ENCODE measurements around the gene ATP6V1D.
"Not testable (repeated sequence)": the region's sequence is repeated elsewhere in the genome, so short reads cannot be mapped to it uniquely, and the experiment has no call there.

The ATP6V1D gene

DNA sequence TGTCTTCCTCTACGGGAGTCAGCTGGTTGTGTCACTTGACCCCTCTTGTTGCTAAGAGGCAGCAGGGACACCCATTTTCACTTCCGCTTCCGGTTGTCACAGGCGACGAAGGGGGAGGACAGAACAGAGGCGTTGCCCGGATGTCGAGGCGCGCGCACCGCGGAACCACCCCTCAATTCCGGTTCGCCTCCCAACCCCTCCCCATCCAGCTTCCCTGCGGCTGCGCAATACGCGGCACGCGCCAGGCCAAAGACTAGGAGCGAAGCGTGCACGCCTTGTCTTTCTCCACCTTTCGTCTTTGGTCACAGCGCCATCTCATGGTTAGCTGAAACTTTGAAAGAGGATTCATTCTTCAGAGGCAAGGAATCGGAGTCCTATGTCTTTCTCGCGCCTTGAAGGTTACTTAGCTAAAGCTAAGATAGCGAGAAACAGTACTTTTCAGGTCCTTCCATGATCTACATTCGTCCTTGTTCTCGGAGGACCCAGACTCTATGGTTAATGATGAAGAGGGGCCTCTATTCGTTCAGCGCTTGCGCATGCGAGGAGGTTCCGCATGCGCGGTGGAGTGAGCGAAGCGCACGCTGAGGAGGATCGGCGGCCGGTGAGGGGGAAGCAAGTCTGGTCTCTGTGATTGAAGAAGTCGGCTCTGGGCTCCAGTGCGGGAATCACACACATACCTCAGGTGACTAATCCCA lies at the start of gene ATP6V1D, which contains the start of gene EIF2S1:
TSS of gene ATP6V1D (minus strand) at position 30 of the 695 bp plus-strand sequence. CDS start 106 bp downstream, outside the sequence.
TSS of gene EIF2S1 (plus strand) at position 554 of the 695 bp plus-strand sequence. CDS start 4,440 bp downstream, outside the sequence.
- DNase-seq: peak; percentile 92 to 100 (median 98)

- DNase-seq: not testable (repeated sequence)
Measured at GRCh38 chr14:67408122-67408801, 48.7 kb upstream of the ATP6V1D start.

DNA sequence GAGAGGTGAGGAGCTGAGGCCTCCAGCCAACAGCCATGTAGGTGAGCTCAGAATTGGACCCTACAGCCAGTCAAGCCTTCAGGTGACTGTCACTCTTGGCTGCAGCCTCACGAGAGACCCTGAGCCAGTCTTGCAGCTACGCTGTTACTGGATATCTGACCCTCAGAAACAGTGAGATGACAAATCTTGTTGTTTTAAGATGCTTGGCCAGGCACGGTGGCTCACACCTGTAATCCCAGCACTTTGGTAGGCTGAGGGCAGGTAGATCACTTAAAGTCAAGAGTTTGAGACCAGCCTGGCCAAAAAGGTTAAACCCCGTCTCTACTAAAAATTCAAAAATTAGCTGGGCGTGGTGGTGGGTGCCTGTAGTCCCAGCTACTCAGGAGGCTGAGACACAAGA lies 46.2 kb upstream of the ATP6V1D start:
- DNase-seq: no peak

GRCh38 chr14:67400434-67400833 lies 40.8 kb upstream of the ATP6V1D start:
- DNase-seq: no peak

- DNase-seq: no peak
Measured at GRCh38 chr14:67397536-67397935, 37.9 kb upstream of the ATP6V1D start.

DNA sequence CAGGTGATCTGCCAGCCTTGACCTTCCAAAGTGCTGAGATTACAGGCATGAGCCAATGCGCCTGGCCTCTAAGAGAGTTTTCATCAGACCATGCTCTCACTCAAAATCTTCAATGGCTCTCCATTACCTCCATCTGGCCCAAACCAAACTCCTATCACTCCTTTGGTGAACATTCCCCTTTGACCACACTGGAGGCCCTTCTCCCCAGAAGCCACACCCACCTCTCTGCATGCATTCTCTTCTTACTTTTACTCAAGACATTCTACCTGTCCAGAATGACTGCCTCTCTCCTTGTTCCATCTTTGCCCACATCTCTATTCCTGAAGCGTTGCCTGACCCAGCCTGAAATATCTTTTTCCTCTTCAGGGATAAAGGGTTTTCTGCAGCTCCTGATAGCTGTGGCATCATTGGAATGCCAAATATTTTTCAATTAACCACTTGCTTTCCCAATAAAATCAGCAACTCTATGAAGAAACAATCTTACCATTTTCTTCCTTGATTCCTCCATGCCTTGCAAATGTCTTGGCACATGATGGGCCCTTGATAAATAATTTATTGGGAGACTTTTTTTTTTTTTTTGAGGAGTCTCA lies 36.9 kb upstream of the ATP6V1D start:
- no peak for DNase-seq

DNA sequence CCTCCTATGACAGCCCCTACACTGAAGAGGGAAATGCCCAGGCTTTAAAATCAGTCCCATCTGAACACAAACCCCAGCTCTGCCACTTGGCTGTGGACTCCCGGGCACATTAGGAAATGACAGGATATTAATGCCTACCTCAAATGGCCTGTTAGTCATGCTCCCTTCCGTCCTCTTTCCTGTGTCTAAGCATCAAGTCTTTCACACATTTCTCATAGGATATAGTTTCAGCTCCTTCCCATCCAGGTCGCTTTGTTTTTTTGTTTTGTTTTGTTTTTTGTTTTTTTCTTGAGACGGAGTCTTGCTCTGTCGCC lies 36.2 kb upstream of the ATP6V1D start:
- DNase-seq: no peak

- no peak for DNase-seq
Measured at GRCh38 chr14:67395086-67395875, 35.7 kb upstream of the ATP6V1D start.

- DNase-seq: no peak
Measured at GRCh38 chr14:67393689-67394088, 34.1 kb upstream of the ATP6V1D start.

DNA sequence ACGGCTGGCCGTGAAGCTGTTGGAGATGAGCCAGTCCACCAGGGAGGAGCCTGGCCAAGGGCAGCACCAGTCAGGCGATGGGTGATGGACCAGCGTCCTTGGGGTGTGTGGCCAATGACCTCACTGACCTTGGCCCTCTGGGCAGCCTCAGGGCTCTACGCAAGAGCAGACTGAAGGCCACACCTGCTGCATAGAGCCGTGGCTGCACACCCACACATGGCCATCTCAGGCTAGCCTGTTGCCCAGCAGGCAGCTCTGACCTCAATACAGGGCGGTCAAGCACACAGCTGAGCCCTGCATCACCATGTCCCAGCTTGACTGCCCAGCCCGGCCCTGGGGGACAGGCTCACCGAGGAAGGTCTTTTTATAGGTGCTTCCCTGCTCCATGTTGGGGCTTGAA lies 33.2 kb upstream of the ATP6V1D start:
- no peak for DNase-seq

DNA sequence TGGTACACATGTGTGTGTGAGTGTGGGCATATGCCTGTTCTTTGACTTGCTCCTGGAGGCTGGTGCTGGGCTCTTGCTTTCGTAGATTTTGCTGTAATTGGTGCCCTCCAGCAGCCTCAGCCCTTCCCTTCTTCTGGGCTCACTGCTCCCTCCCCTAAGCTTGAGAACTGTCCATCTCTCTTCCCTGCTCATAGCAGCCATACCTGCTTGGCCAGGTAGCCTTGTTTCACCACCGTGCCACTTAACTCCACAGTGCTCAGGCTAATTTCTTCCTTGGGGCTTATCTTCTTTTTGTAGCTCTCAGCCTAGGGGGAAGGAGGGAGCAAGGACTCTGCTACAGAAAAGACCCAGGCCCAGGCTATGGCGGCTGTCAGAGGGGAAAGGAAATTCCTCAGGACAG lies 32.5 kb upstream of the ATP6V1D start:
- DNase-seq: no peak

GRCh38 chr14:67391268-67391667 lies 31.7 kb upstream of the ATP6V1D start:
- no peak for DNase-seq

DNA sequence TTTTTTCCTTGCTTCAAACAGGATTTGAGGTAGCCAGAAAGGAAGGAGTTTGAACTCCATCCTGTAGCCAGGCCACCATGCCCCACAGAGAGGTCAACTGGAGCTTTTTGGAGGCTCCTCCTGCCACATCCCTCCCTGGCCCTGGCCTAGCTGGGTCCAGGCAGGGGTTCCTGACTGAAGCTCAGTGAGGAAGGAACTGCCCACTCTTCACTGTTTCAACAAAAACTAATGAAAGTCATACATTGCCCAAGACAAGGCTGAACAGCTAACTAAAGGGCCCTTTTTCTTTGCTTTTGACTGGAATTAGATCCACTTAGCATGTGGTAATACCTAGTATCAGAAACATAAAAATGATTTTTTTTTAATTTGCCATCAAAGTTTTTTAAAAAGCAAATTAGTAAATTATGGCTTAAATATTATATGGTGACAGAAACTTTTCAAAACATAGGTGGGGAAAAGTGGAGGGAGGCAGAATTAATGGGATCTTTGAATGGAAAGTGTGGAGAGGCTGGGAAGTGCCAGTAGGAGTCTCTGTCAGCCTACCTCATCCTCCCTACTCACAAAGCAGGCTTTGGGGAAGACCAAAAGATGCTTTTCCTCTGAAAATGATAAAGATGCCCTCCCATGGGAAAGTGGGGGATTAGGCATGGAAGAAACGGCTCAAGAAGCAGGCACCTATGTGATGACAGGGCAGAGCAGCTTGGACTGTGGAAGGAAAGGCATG lies 30.4 kb upstream of the ATP6V1D start:
- DNase-seq: no peak

DNA sequence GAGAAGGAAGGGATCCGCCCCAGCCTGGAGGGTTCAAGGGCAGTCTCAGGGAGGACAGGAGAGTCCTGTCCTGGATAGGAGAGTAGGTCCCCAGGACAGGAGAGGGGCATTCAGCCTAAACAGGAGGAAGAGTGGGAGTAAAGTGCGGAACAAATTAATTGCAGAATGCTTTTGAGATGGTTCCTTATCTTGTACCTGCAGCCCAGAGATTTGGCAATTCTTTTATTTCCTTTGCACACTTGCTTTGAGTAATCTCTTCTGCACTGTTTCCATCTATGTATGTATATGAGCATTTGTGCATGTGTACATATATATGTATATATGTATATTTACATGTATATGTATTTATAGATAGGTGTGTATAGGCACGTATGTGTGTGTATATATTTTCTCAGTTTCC lies 29.7 kb upstream of the ATP6V1D start:
- no peak for DNase-seq

GRCh38 chr14:67387195-67387594 lies 27.6 kb upstream of the ATP6V1D start:
- no peak for DNase-seq

DNA sequence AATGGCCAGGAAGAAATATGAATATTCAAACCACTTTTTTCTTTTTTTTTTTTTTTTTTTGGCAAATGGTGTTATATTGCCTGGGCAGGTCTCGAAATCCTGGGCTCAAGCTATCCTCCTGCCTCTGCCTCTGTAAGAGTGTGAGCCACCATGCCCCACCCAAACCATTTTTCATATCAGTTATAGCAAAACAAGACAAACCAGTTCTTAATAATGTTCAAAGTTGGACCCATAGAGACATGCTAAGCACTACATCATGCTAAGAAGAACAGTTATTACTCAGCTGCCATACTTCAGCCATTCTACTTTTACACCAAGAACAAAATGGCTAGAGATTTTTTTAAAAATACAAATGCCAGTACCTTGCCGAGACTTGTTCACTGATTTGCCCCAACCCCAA lies 26.0 kb upstream of the ATP6V1D start:
- DNase-seq: no peak

DNA sequence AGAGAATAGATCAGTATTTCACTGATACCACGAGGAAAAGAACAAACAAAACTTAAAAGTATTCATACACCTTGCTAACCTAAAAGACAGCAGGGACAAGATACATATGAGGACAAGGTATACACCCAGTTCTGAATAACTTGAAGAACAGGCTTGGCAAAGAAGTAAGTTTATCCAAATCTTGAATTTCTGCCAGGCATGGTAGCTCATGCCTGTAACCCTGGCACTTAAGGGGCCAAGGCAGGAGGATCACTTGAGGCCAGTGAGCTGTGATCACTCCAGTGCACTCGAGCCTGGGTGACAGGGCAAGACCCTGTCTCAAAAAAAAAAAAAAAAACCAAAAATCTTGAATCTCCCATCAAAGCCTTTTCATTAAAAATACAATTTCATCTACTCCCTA lies 25.5 kb upstream of the ATP6V1D start:
- DNase-seq: no peak

DNA sequence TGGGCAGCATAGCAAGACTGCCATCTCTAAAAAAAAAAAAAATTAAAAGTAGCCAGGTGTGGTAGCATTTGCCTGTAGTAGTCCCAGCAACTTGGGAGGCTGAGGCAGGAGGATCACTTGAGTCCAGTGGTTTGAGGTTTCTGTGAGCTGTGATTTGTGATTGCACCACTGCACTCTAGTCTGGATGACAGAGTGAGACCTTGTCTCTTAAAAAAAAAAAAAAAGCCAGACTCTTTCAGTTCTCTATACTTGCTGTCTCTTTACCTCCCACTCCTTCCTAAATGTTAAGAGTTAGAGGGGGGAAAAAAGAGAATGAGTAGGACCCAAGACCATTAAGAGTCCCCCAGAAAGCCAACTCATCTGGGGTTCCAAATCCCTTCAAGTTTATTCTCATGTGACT lies 18.3 kb upstream of the ATP6V1D start:
- DNase-seq: no peak

DNA sequence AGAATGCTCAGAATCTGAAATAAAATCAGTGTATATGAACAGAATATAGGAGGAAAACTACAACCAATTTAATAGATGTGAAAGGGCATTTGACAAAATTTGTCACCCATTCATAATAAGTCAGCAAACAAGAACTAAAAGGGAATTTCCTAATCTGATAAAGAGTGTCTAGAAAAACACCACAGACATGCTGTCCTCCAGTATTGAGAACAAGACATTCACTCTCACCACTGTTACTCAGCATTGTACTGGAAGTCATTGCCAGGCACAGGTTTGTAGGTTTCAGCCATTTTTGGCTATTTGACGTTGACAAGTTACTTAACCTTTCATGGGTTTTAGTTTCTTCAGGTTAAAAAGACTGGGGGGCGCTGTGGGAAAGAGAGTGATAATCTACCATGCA lies 13.7 kb upstream of the ATP6V1D start:
- no peak for DNase-seq

- no peak for DNase-seq
Measured at GRCh38 chr14:67372833-67373232, 13.2 kb upstream of the ATP6V1D start.

DNA sequence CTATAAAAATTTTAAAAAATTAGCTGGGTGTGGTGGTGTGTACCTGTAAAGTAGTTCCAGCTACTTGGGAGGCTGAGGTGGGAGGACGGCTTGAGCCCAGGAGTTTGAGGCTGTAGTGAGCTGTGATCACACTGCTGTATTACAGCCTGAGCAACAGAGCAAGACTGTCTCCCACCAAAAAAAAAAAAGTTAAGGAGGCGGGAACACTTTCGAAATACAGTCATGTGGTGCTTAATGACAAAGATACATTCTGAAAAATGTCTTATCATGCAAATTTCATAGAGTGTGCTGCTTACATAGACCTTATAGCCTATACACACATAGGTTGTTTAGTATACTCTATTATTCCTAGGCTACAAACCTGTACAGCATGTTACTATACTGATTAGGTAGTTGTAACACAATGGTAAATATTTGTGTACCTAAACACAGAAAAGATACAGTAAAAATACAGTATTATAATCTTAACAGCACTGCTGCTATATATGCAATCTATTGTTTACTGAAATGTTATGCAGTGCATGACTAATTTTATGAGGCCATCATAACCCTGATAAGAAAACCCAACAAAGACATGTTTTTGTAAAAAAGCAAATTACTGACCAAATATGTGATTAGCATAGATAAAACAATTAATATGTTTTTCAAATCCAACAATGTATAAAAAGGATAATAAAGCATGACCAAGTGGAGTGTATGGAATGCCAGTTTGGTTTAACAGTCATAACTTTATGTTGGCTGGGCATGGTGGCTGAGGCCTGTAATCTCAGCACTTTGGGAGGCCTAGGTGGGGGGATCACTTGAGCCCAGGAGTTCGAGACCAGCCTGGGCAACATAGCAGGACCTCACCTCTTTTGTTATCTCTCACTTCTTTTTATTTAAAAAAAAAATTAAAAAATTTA lies 11.9 kb upstream of the ATP6V1D start:
- no peak for DNase-seq

GRCh38 chr14:67370830-67371229 lies 11.2 kb upstream of the ATP6V1D start:
- DNase-seq: no peak

Data from NCI-H1417 (cell line).